GM19452 (cell line): ENCODE measurements around the gene MRGPRD.

Experiments
- ATAC-seq: cut with Tn5 transposase; IDR thresholded peaks from one replicate; pipeline ENCODE4 v1.9.1; 2021; ENCODE audit not compliant: unreplicated experiment

Gene MRGPRD

GRCh38 chr11:68980776-68981065 lies at the start of gene MRGPRD:
Gene MRGPRD, minus strand, starts transcription at chr11:68980986. Its CDS starts 0 bp downstream, at chr11:68980986.
- no peak for ATAC-seq

GRCh38 chr11:69030301-69030700 lies 49.5 kb upstream of the MRGPRD start:
- ATAC-seq, result no peak

GRCh38 chr11:69027704-69028372 lies 47.1 kb upstream of the MRGPRD start:
- no peak for ATAC-seq

- no peak for ATAC-seq
These were observed 43.7 kb upstream of the MRGPRD start for GRCh38 chr11:69024509-69024908.

GRCh38 chr11:69022260-69022659 lies 41.5 kb upstream of the MRGPRD start:
- ATAC-seq, result no peak

GRCh38 chr11:69018924-69019323 lies 38.1 kb upstream of the MRGPRD start:
- no peak for ATAC-seq

- no peak for ATAC-seq
These were observed 37.2 kb upstream of the MRGPRD start for GRCh38 chr11:69017951-69018350.

- no peak for ATAC-seq
These were observed 34.2 kb upstream of the MRGPRD start for GRCh38 chr11:69014898-69015549.

GRCh38 chr11:69014084-69014851 lies 33.5 kb upstream of the MRGPRD start:
- no peak for ATAC-seq

- ATAC-seq, result no peak
These were observed 32.5 kb upstream of the MRGPRD start, which contains the start of gene MRGPRF for GRCh38 chr11:69013009-69013951. Gene MRGPRF, minus strand, starts transcription at chr11:69013246. Its CDS starts 3,345 bp downstream, at chr11:69009901.

GRCh38 chr11:69012092-69013008 lies 31.6 kb upstream of the MRGPRD start:
- ATAC-seq, result no peak

GRCh38 chr11:69011624-69012091 lies 30.9 kb upstream of the MRGPRD start:
- no peak for ATAC-seq

- no peak for ATAC-seq
These were observed 30.3 kb upstream of the MRGPRD start for GRCh38 chr11:69010964-69011623.

GRCh38 chr11:69010361-69010891 lies 29.6 kb upstream of the MRGPRD start:
- no peak for ATAC-seq

- no peak for ATAC-seq
These were observed 28.8 kb upstream of the MRGPRD start for GRCh38 chr11:69009441-69010211.

- no peak for ATAC-seq
These were observed 28.1 kb upstream of the MRGPRD start for GRCh38 chr11:69008737-69009440.

- no peak for ATAC-seq
These were observed 27.2 kb upstream of the MRGPRD start for GRCh38 chr11:69007975-69008381.

- ATAC-seq, result no peak
These were observed 26.0 kb upstream of the MRGPRD start for GRCh38 chr11:69006816-69007215.
